PC-3 (cell line): ENCODE results near the gene ACAD11.

ENCODE experiments used
- CTCF ChIP-seq: fragments of 300-600 bp; sonication (generic); conservative IDR thresholded peaks from 2 replicates; pipeline ENCODE4 v1.5.1; 2017; ENCODE audit warnings: antibody characterized with exemption, low read depth, mild to moderate bottlenecking, low read length
- EZH2 ChIP-seq: fragments of 300-600 bp; sonication (generic); IDR thresholded peaks from one replicate; pipeline ENCODE4 v1.6.1; 2017; ENCODE audit warnings: antibody characterized with exemption, mild to moderate bottlenecking, low read length; ENCODE audit not compliant: unreplicated experiment
- EZH2phosphoT487 ChIP-seq: fragments of 300-600 bp; sonication (generic); IDR thresholded peaks from 2 replicates; pipeline ENCODE4 v1.6.1; 2018; ENCODE audit warnings: mild to moderate bottlenecking, antibody characterized with exemption, low read length, borderline replicate concordance

- TF ChIP-seq CTCF (no peak), EZH2phosphoT487 (no peak), EZH2 (no peak)
Observed at GRCh38 chr3:132542577-132542976, 117.0 kb downstream of the ACAD11 start.
